Nucleus accumbens (tissue), 56 donors: ENCODE measurements around the gene NCK2.

Experiments used
- DNase-seq, 56 donors: peaks; one replicate each; lab custom pipeline; 2025; lab: John Stamatoyannopoulos, UW

Gene NCK2

GRCh38 chr2:105865222-105865913, 120.7 kb downstream of the NCK2 start:
- peak in 15 of 56 donors; percentile 3 to 41 (median 18) for DNase-seq

DNA sequence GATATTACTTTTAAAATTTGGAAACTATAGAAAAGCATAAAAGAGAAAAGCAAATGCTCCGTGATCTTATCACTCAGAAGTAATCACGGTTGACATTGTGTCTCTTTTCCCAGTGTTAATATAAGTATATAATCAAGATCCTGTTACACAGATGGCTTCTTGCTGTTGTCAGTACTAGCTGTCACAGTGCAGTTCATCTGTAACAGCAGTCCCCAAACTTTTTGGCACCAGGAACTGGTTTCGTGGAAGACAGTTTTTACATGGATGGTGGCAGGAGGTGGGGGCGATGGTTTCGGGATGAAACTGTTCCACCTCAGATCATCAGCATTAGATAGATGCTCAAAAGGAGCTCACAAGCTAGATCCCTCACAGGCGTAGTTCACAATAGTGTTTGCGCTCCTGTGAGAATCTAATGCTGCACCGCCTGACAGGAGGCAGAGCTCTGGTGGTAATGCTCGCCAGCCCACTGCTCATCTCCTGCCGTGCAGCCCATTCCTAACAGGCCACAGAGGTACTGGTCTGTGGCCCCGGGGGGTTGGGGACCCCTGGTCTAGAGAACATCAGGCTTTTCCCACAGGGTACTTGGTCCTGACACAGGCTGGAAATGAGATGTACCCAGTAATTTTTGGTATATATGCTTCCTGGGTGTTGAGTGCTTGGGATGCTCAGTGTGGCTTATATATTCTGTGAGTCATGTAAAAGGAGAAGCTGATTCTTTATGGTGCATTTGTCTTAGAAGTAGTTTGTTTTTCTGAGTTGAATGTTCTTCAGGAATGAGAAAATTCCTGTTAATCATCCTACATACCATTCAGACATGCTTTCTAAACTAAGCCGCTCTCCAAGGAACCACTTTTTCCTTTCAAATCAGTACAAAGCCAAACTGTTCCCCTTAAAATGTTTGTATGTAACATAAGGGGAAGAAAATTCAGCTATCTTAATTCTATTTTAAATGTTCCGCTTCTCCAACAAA, 121.8 kb downstream of the NCK2 start:
- DNase-seq: no peak

GRCh38 chr2:105867587-105867986, 122.9 kb downstream of the NCK2 start:
- no peak for DNase-seq

GRCh38 chr2:105868060-105868459, 123.3 kb downstream of the NCK2 start:
- DNase-seq: no peak

GRCh38 chr2:105869341-105869740, 124.6 kb downstream of the NCK2 start:
- DNase-seq: no peak

DNA sequence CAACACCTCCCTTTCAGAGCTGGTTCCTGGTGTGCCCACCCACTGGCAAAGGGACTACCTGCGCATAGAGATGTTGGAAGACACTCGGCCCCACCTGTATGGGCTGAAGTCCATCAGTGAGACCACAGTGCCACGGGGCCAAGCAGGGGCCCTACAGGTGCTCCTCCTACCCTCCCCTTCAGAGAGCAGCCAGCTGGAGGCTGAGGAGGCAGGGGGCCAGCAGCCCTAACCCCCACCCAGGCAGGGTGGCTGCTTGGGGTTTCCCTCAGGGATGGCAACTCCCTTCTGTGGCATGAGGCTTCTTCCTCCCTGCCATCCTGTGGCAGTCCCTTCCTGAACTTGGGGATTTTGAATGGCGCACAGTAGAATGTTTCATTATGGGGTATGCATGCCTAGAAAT, 125.3 kb downstream of the NCK2 start:
- no peak for DNase-seq

DNA sequence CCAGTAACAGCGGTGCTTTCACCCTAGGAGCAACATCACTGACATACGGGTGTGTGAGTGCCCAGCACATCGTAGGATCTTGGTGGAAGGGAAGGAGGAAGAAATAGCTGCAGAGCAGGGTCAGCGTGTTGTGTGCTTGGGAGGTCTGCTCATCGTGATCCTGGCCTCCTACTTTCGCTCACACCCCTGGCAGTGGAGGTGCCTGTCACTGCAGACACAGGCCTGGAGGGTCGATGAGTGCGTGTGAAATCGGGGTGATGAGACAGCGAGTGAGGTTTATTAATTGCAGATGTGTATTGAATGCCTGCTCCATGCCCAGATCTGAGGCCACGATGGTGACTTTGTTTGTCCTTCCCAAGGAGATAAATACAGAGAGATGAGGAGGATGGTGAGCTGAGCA, 126.1 kb downstream of the NCK2 start:
- DNase-seq: no peak

GRCh38 chr2:105872142-105872728, 127.5 kb downstream of the NCK2 start:
- no peak for DNase-seq

DNA sequence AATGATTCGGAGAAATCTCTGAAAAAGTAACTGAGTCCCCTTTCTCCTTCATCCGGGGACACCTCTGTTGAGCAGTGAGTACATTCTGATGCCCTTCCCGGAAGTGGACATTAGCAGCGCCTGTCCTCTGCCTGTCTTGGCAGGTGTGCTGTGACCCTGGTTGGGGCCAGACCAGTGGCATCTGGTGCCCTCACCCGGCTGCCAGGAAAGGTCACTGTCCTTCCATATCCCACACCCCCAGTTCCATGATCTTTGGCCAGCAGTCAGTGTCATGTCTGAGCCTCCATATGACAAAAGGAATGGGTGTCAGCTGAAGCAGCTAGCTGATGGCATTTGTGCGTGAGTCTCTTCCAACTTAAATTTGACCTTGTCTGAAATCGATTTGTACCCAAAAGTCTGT, 128.1 kb downstream of the NCK2 start:
- no peak for DNase-seq

DNA sequence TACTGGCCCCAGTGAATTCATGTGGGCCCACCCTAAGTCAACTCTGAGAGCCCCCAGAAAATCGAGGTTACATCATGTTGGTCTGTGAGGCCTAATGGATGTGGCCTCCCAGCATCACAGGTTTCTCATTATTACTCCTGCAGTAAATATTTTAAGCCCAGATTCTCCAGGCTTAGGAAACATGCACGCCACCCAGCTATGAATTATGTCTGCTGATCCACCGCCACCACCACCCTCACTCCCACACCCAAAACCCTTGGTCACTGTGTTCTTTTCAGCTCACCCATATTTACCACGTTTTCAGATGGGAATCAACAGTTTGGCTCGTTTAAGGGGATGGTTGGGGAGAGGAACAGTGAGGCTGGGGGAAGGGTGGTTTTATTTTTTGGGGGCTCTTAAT, 128.6 kb downstream of the NCK2 start:
- DNase-seq: no peak

GRCh38 chr2:105873721-105874120, 129.0 kb downstream of the NCK2 start:
- no peak for DNase-seq

- no peak for DNase-seq
Measured at GRCh38 chr2:105874466-105874865, 129.8 kb downstream of the NCK2 start.

DNA sequence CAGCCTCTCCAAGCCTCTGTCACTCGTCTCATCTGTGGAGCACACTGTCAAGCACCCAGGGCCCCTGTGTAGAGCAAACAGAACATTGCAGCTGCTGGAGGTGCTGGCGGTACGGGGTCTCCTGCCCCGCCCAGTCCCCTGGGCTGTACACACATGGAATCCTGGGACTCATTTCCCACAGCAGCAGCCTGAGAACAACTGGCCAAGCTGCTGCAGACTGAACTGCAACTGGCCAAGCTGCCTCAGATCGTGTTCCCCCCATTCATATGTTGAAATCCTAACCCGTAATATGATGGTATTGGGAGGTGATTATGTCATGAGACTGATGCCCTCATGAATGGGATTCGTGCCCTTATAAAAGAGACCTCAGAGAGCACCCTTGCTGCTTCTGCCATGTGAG, 130.5 kb downstream of the NCK2 start:
- DNase-seq: no peak

GRCh38 chr2:105876191-105876590, 131.5 kb downstream of the NCK2 start:
- no peak for DNase-seq

GRCh38 chr2:105877945-105878344, 133.2 kb downstream of the NCK2 start:
- no peak for DNase-seq

- DNase-seq: peak in 1 of 56 donors; percentile 14
Measured at GRCh38 chr2:105879106-105879802, 134.5 kb downstream of the NCK2 start.

DNA sequence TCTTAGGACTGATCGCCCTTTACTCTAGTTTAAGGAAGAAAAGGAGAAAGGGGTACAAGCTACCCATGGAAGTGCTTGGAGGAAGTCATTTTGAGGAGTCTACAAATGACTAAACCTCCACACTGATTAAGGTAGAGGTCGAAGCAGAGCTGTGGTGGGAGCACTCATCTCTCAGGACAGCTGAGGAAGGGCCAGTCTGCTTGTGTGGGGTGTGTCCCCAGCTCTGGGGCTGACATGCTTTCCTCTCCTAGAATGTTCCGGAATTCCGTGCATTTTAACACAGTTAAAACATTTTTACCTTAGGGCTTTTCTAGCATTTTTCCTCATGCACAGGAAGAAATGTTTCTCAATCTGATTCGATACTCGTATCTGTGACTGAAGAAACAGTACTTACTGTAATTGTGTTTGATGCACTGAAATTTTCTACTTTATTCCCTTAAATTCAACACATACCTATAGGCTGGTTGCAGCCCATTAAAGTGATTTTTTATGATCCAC, 135.1 kb downstream of the NCK2 start:
- no peak for DNase-seq

DNA sequence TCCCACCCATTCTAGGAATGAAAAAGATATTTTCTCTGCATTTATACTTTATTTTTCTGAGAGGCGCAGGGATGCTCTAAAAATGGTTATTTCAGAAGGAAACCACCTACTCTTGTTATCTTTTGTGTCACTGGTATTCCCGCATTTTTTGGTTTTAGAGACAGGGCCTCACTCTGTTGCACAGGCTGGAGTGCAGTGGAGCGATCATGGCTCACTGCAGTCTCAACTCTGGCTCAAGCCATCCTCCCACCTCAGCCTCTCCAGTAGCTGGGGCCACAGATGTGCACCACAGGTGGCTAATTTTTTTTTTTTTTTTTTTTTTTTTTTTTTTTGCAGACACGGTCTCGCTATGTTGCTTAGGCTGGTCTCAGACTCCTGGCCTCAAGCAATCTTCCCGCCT, 135.9 kb downstream of the NCK2 start:
- no peak for DNase-seq

DNA sequence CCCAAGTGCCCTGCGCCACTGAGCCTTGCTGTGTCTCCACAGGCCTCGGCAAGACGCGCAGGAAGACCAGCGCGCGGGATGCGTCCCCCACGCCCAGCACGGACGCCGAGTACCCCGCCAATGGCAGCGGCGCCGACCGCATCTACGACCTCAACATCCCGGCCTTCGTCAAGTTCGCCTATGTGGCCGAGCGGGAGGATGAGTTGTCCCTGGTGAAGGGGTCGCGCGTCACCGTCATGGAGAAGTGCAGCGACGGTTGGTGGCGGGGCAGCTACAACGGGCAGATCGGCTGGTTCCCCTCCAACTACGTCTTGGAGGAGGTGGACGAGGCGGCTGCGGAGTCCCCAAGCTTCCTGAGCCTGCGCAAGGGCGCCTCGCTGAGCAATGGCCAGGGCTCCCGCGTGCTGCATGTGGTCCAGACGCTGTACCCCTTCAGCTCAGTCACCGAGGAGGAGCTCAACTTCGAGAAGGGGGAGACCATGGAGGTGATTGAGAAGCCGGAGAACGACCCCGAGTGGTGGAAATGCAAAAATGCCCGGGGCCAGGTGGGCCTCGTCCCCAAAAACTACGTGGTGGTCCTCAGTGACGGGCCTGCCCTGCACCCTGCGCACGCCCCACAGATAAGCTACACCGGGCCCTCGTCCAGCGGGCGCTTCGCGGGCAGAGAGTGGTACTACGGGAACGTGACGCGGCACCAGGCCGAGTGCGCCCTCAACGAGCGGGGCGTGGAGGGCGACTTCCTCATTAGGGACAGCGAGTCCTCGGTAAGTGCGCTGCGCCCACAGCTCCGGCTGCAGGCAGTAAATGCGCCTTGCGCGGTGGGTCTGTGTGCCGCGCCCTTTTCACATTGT, 136.8 kb downstream of the NCK2 start:
- no peak for DNase-seq

DNA sequence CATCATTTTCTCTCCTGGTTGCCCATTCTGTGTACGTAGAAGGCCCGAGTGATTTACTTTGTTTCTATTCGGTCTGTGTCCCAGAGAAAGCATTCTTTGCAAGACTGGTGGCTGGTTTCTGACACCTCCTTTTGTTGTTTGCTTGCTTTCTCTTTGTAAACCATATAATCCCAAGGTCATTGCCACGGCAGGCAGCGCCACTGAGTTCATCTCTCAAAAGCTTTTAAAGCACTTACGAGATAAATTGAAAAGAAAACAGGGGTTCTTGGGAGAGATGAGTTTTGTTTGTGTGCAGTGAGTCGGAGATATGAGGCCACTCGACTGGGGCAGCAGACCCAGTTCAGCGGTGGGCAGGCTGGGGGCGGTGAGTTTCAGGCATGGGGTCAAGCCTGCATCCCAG, 137.6 kb downstream of the NCK2 start:
- no peak for DNase-seq
